Stromal cell of bone marrow (primary cell): ENCODE results near the gene PCDHB8.
"Not testable (repeated sequence)": the region's sequence is repeated elsewhere in the genome, so short reads cannot be mapped to it uniquely, and the experiment has no call there.

Source experiments
- DNase-seq: peaks from one replicate; pipeline ENCODE4 v3.0.0-alpha.2; 2012; ENCODE audit warnings: low read depth

PCDHB8 gene

DNA sequence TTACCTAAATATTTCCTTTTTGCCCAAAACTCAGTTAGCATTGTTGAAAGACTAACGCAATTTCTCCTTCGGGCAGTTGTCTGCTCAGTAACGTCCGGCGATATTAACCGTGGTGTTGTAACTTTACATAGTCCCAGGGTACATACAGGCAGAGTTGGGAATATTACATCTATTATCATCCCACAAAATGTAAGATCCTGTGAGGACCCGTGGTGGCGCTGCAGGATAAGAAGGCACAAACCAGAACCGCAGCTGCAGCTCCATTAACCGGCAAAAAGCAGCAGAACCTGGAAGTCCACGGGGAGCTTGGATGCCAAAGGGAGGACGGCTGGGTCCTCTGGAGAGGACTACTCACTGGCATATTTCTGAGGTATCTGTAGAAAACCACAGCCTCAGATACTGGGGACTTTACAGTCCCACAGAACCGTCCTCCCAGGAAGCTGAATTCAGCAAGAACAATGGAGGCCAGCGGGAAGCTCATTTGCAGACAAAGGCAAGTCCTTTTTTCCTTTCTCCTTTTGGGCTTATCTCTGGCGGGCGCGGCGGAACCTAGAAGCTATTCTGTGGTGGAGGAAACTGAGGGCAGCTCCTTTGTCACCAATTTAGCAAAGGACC lies at the start of gene PCDHB8:
TSS of gene PCDHB8 (plus strand) at position 214 of the 615 bp plus-strand sequence. CDS start at position 459, 245 bp downstream.
- DNase-seq: not testable (repeated sequence)

DNA sequence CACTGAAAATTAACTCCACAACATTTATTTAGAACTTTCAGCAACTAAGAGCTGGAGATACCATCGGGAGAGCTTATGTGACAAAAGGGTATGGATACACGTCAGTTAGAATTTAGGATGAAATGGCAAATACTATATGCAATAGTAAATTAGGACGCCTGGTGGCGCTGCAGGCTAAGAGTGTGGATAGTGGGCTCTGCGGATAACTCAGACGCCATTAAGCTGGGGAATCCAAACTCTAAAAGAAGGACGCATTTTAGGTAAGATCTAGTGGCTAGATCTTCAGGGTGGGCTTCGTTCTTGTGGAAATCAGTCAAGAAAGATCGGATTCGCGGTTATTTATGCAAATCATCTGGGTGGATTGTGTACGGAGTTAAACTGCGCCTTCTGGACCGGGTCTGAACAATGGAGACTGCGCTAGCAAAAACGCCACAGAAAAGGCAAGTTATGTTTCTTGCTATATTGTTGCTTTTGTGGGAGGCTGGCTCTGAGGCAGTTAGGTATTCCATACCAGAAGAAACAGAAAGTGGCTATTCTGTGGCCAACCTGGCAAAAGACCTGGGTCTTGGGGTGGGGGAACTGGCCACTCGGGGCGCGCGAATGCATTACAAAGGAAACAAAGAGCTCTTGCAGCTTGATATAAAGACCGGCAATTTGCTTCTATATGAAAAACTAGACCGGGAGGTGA lies 42.4 kb upstream of the PCDHB8 start, which contains the start of gene PCDHB5:
TSS of gene PCDHB5 (plus strand) at position 177 of the 688 bp plus-strand sequence. CDS start at position 406, 229 bp downstream.
- peak; percentile 5 for DNase-seq

DNA sequence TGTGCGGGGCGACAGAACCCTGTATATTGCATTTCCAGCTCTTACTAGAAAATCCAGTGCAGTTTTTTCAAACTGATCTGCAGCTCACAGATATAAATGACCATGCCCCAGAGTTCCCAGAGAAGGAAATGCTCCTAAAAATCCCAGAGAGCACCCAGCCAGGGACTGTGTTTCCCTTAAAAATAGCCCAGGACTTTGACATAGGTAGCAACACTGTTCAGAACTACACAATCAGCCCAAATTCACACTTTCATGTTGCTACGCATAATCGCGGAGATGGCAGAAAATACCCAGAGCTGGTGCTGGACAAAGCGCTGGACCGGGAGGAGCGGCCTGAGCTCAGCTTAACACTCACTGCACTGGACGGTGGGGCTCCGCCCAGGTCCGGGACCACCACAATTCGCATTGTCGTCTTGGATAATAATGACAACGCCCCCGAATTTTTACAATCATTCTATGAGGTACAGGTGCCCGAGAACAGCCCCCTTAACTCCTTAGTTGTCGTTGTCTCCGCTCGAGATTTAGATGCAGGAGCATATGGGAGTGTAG lies 41.8 kb upstream of the PCDHB8 start:
- DNase-seq: no peak

DNA sequence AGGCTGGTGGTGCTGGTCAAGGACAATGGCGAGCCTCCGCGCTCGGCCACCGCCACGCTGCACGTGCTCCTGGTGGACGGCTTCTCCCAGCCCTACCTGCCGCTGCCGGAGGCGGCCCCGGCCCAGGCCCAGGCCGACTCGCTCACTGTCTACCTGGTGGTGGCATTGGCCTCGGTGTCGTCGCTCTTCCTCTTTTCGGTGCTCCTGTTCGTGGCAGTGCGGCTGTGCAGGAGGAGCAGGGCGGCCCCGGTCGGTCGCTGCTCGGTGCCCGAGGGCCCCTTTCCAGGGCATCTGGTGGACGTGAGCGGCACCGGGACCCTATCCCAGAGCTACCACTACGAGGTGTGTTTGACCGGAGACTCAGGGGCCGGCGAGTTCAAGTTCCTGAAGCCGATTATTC lies 40.2 kb upstream of the PCDHB8 start:
- not testable (repeated sequence) for DNase-seq

DNA sequence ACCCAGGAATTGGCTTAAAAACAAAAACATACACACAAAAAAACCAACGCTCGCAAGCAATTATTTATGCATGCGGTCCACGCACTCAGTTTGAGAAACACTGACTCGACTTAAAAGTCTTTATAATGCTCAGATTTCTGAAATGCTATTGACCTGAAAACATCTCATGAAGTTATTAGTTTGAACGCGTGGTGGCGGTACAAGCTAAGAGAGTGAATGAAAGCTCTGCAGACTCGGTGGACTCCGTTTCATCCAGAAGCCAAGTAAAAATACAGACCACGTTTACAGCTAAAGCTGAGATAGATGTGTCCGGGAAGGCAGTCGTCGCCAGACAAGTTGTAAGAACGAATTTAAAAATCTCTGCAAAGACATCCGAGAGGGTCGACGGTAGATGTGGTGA lies 27.8 kb upstream of the PCDHB8 start, which contains the start of gene PCDHB6:
TSS of gene PCDHB6 (plus strand) at position 246 of the 400 bp plus-strand sequence. CDS start 201 bp downstream, outside the sequence.
- DNase-seq: peak; percentile 5

DNA sequence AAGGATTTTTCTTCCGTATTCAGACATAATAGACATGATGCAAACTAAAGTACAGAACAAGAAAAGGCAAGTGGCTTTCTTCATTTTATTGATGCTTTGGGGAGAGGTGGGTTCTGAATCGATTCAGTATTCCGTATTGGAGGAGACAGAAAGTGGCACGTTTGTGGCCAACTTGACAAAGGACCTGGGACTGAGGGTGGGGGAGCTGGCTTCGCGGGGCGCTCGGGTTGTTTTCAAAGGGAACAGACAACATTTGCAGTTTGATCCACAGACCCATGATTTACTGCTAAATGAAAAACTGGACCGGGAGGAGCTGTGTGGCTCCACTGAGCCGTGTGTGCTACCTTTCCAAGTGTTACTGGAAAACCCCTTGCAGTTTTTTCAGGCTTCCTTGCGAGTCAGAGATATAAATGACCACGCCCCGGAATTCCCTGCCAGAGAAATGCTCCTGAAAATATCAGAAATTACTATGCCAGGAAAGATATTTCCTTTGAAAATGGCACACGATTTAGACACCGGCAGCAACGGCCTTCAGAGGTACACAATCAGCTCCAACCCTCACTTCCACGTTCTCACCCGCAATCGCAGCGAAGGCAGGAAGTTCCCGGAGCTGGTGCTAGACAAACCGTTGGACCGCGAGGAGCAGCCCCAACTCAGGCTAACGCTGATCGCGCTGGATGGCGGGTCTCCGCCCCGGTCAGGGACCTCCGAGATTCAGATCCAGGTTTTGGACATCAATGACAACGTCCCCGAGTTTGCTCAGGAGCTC lies 27.2 kb upstream of the PCDHB8 start:
- DNase-seq: no peak

DNA sequence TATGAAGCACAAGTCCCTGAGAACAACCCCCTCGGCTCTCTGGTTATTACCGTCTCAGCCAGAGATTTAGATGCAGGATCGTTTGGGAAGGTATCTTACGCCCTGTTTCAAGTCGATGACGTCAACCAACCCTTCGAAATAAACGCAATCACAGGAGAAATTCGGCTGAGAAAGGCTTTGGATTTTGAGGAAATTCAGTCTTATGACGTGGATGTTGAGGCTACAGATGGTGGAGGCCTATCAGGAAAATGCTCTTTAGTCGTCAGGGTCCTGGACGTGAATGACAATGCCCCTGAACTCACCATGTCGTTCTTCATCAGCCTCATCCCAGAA lies 26.6 kb upstream of the PCDHB8 start:
- no peak for DNase-seq

DNA sequence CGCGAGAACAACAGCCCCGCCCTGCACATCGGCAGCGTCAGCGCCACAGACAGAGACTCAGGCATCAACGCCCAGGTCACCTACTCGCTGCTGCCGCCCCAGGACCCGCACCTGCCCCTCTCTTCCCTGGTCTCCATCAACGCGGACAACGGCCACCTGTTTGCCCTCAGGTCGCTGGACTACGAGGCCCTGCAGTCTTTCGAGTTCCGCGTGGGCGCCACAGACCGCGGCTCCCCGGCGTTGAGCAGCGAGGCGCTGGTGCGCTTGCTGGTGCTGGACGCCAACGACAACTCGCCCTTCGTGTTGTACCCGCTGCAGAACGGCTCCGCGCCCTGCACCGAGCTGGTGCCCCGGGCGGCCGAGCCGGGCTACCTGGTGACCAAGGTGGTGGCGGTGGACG lies 26.0 kb upstream of the PCDHB8 start:
- DNase-seq: not testable (repeated sequence)

DNA sequence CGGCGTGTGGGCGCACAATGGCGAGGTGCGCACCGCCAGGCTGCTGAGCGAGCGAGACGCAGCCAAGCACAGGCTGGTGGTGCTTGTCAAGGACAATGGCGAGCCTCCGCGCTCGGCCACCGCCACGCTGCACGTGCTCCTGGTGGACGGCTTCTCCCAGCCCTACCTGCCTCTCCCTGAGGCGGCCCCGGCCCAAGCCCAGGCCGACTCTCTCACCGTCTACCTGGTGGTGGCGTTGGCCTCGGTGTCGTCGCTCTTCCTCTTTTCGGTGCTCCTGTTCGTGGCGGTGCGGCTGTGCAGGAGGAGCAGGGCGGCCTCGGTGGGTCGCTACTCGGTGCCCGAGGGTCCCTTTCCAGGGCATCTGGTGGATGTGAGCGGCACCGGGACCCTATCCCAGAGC lies 25.5 kb upstream of the PCDHB8 start:
- DNase-seq: not testable (repeated sequence)

DNA sequence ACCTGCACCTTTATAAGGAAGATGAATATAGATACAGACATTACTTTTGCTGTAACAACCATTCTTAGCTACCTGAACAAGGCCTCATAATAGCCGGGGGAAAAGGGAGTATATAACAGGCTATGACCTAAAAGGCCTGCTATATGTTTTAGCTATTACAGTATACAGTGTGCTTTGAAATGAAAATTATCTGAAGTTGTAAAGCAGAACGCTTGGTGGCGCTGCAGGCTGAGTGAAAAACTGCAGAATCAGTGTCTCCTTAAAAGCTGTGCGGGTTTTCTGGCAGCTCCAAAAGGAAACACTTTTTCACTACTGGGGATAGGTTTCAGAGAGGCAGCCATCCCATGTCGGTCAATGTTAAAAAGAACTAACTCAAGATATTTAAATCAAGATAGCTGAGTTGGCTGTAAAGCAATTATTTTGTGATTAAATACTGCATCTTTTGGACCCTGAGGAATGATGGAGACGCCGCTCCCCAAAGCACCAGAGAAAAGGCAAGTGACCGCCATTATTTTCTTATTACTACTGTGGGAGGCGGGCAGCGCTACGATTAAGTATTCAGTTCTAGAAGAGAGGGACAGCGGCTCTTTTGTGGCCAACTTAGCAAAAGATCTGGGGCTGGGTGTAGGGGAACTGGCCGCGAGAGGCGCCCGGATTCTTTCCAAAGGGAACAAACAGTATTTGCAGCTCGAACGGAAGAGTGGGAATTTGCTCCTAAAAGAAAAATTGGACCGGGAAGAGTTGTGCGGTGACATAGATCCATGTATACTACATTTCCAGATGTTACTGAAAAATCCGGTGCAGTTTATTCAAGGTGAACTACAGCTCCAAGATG lies 21.8 kb upstream of the PCDHB8 start:
- no peak for DNase-seq

DNA sequence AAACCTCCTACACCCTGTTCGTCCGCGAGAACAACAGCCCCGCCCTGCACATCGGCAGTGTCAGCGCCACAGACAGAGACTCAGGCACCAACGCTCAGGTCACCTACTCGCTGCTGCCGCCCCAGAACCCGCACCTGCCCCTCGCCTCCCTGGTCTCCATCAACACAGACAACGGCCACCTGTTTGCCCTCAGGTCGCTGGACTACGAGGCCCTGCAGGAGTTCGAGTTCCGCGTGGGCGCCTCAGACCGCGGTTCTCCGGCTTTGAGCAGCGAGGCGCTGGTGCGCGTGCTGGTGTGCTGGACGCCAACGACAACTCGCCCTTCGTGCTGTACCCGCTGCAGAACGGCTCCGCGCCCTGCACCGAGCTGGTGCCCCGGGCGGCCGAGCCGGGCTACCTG lies 20.2 kb upstream of the PCDHB8 start:
- not testable (repeated sequence) for DNase-seq

DNA sequence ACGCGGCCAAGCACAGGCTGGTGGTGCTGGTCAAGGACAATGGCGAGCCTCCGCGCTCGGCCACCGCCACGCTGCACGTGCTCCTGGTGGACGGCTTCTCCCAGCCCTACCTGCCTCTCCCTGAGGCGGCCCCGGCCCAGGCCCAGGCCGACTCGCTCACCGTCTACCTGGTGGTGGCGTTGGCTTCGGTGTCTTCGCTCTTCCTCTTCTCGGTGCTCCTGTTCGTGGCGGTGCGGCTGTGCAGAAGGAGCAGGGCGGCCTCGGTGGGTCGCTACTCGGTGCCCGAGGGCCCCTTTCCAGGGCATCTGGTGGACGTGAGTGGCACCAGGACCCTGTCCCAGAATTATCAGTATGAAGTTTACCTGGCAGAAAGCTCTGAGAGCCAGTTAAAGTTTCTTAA lies 19.7 kb upstream of the PCDHB8 start:
- DNase-seq: not testable (repeated sequence)

DNA sequence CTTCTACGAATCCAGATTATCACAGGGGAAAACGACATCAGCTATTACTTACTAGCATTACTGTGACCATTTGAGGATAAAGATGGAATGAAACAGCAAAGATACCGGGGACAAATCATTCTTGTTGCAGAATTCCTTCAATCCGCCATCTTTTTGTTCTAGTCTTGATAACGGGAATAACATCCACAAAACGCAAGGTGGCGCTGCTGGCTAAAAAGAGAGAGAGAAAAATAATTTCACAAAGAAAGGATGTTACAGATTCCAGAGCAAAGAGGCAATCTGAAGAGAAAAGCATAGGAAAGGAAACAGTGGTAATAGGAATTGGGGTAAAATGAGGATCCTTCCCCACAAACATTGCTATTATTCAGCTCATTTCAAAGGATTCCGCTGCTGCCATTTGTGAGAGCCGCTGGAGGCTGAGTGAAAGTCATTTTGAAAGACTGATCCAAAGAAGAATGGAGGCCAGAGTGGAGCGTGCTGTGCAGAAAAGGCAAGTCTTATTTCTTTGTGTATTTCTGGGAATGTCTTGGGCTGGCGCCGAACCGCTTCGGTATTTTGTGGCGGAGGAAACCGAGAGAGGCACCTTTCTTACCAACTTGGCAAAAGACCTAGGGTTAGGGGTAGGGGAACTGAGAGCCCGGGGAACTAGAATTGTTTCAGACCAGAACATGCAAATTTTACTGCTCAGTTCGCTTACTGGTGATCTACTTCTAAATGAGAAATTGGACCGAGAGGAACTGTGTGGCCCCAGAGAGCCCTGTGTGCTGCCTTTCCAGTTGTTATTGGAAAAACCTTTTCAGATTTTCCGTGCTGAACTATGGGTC lies 5.0 kb upstream of the PCDHB8 start, which contains the start of gene PCDHB7:
TSS of gene PCDHB7 (plus strand) at position 264 of the 824 bp plus-strand sequence. CDS start at position 456, 192 bp downstream.
- DNase-seq: no peak

DNA sequence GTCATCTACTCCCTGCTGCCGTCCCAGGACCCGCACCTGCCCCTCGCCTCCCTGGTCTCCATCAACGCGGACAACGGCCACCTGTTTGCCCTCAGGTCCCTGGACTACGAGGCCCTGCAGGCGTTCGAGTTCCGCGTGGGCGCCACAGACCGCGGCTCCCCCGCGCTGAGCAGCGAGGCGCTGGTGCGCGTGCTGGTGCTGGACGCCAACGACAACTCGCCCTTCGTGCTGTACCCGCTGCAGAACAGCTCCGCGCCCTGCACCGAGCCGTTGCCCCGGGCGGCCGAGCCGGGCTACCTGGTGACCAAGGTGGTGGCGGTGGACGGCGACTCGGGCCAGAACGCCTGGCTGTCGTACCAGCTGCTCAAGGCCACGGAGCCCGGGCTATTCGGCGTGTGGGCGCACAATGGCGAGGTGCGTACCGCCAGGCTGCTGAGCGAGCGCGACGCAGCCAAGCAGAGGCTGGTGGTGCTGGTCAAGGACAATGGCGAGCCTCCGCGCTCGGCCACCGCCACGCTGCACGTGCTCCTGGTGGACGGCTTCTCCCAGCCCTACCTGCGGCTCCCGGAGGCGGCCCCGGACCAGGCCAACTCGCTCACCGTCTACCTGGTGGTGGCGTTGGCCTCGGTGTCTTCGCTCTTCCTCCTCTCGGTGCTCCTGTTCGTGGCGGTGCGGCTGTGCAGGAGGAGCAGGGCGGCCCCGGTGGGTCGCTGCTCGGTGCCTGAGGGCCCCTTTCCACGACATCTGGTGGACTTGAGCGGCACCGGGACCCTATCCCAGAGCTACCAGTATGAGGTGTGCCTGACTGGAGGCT lies 3.1 kb upstream of the PCDHB8 start:
- not testable (repeated sequence) for DNase-seq

DNA sequence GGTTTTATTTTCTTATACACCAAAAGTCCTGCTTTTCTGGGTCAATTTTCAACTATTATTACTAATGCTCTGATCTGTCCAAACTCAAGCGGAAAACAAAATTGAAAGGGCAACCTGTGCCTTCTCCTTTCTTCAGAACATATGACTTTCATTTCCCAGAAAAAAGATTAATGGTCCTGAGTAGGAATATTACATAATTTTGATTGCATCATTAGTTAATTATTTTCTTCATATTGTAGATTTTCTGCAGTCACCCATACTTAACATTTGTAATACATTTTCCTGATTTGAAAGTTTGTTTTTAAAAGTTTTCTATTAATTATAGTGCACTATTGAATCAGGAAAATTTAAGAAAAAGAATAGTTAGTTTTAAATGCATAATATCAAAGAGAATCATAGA lies 1.7 kb upstream of the PCDHB8 start:
- no peak for DNase-seq

DNA sequence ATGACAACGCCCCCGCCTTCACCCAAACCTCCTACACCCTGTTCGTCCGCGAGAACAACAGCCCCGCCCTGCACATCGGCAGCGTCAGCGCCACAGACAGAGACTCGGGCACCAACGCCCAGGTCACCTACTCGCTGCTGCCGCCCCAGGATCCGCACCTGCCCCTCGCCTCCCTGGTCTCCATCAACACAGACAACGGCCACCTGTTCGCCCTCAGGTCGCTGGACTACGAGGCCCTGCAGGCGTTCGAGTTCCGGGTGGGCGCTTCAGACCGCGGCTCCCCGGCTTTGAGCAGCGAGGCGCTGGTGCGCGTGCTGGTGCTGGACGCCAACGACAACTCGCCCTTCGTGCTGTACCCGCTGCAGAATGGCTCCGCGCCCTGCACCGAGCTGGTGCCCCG lies 1.8 kb downstream of the PCDHB8 start:
- not testable (repeated sequence) for DNase-seq

DNA sequence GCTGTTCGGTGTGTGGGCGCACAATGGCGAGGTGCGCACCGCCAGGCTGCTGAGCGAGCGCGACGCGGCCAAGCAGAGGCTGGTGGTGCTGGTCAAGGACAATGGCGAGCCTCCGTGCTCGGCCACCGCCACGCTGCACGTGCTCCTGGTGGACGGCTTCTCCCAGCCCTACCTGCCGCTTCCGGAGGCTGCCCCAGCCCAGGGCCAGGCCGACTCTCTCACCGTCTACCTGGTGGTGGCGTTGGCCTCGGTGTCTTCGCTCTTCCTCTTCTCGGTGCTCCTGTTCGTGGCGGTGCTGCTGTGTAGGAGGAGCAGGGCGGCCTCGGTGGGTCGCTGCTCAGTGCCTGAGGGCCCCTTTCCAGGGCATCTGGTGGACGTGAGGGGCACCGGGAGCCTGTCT lies 2.3 kb downstream of the PCDHB8 start:
- DNase-seq: not testable (repeated sequence)

DNA sequence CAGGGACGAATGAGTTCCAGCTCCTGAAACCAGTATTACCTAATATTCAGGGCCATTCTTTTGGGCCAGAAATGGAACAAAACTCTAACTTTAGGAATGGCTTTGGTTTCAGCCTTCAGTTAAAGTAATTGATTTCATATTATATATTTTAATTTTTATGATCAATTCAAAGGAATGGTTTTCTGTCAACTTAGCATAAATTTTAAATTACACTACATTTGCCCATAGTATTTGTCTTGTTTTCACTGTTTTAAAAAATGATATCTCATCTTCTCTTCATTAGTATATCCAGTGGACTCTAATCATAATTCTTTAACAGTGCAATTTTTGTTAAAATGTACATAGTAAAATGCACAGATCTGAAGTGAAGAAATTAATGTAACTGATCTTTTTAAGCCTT lies 2.7 kb downstream of the PCDHB8 start:
- no peak for DNase-seq

DNA sequence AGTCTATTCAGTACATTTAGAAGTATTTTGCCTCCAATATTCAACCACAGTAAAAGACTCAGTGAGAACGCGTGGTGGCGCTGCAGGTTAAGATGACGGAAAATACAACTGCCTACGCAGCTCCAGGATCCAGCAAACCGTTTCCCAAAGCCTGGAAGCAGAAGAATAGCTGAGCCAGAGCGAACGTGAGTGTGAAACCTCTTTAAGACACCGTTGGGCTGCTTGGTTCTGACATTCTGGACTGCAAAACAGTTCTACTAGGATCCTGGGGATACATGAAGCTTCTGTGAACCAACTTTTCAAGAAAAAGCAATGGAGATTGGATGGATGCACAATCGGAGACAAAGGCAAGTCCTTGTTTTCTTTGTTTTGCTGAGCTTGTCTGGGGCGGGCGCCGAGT lies 4.7 kb downstream of the PCDHB8 start, which contains the start of gene PCDHB16:
TSS of gene PCDHB16 (plus strand) at position 140 of the 400 bp plus-strand sequence. CDS start at position 313, 173 bp downstream.
- DNase-seq: peak; percentile 15
